Memory B cell (primary cell): ENCODE results near the gene CD99L2.
"Not testable (repeated sequence)": the region's sequence is repeated elsewhere in the genome, so short reads cannot be mapped to it uniquely, and the experiment has no call there.

Experiments
- ATAC-seq: fragments of 150-1000 bp; cut with Tn5 transposase; 2 replicates; pipeline ENCODE4 v1.10.0; 2021; ENCODE audit warnings: low read depth, mild to moderate bottlenecking, moderate library complexity
- DNase-seq, 2 donors: peaks; one replicate each; pipeline ENCODE4 v3.0.0; 2022; ENCODE audit warnings: low spot score in 2 of 2
- H3K27ac Mint-ChIP-seq: one replicate; pipeline ENCODE4 v1.8.0; 2022; ENCODE audit warnings: mild to moderate bottlenecking, moderate library complexity, mixed read lengths
- H3K27me3 Mint-ChIP-seq: one replicate; pipeline ENCODE4 v1.8.0; 2022; ENCODE audit warnings: mixed read lengths
- H3K36me3 Mint-ChIP-seq: one replicate; pipeline ENCODE4 v1.8.0; 2022; ENCODE audit warnings: mild to moderate bottlenecking, mixed read lengths
- H3K4me1 Mint-ChIP-seq: one replicate; pipeline ENCODE4 v1.8.0; 2022; ENCODE audit warnings: mixed read lengths
- H3K4me3 Mint-ChIP-seq: one replicate; pipeline ENCODE4 v1.8.0; 2022; ENCODE audit warnings: mild to moderate bottlenecking, moderate library complexity, mixed read lengths
- H3K9me3 Mint-ChIP-seq: one replicate; pipeline ENCODE4 v1.8.0; 2022; ENCODE audit warnings: mixed read lengths

Gene CD99L2

GRCh38 chrX:150907474-150907873, 9.0 kb upstream of the CD99L2 start:
- Mint-ChIP-seq H3K36me3 (no peaks in the 10 kb centered on the region), H3K4me3 (no peak overlapping the region), H3K4me1 (no peaks in the 10 kb centered on the region), H3K27ac (no peak overlapping the region), H3K27me3 (peaks cover 16% of the 10 kb centered on the region), H3K9me3 (no peaks in the 10 kb centered on the region)
- DNase-seq (no peak), ATAC-seq (no peak)

DNA sequence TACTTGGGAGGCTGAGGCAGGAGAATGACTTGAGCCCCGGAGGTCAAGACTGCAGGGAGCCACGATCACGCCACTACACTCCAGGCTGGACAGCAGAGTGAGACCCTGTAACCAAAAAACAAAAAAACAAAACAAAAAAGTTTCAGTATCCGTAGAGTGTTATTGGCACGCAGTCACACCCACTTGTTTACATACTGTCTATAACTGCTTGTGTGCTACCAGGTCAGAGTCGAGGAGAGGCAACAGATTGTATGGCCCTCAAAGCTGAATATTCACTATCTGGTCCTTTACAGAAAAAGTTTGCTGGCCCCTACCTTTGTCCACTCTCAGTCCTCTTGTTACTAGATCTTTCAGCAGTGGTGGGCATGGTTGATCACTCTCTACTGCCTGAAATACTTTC, 8.2 kb upstream of the CD99L2 start:
- H3K27me3 Mint-ChIP-seq, result peaks cover 14% of the 10 kb centered on the region

GRCh38 chrX:150905293-150905692, 6.8 kb upstream of the CD99L2 start:
- H3K27ac Mint-ChIP-seq, result no peak overlapping the region
- H3K4me3 Mint-ChIP-seq, result no peak overlapping the region
- H3K27me3 Mint-ChIP-seq, result peaks cover 16% of the 10 kb centered on the region
- DNase-seq (no peak), ATAC-seq (no peak)
- H3K36me3 Mint-ChIP-seq, result no peaks in the 10 kb centered on the region
- H3K4me1 Mint-ChIP-seq, result no peaks in the 10 kb centered on the region
- H3K9me3 Mint-ChIP-seq, result no peaks in the 10 kb centered on the region

More for the DNA sequence above, 8.2 kb upstream of the CD99L2 start:
- H3K4me3 Mint-ChIP-seq, result no peak overlapping the region
- H3K4me1 Mint-ChIP-seq, result no peaks in the 10 kb centered on the region
- H3K36me3 Mint-ChIP-seq, result no peaks in the 10 kb centered on the region
- no peak overlapping the region for H3K27ac Mint-ChIP-seq
- DNase-seq (no peak), ATAC-seq (no peak)
- H3K9me3 Mint-ChIP-seq, result no peaks in the 10 kb centered on the region

DNA sequence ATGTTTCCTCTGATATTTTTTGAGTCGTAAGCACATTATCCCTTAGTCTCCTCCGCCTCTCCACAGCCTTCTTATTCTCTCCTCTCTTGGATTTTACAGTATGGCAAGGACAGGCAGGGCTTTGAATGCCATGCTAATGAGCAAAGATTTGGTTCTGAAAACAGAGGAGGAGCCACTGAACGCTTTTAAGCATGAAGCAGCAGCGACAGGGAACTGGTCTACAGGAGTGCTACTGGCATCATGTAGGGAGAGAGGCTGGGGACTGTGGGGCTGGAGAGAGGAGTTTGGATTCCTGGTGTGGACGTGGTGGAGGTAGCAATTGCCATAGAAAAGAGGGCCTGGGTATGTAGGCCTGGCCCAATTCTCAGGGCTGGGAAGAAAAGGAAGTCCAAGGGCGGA, 4.6 kb upstream of the CD99L2 start:
- H3K4me3 Mint-ChIP-seq, result no peak overlapping the region
- no peaks in the 10 kb centered on the region for H3K9me3 Mint-ChIP-seq

DNA sequence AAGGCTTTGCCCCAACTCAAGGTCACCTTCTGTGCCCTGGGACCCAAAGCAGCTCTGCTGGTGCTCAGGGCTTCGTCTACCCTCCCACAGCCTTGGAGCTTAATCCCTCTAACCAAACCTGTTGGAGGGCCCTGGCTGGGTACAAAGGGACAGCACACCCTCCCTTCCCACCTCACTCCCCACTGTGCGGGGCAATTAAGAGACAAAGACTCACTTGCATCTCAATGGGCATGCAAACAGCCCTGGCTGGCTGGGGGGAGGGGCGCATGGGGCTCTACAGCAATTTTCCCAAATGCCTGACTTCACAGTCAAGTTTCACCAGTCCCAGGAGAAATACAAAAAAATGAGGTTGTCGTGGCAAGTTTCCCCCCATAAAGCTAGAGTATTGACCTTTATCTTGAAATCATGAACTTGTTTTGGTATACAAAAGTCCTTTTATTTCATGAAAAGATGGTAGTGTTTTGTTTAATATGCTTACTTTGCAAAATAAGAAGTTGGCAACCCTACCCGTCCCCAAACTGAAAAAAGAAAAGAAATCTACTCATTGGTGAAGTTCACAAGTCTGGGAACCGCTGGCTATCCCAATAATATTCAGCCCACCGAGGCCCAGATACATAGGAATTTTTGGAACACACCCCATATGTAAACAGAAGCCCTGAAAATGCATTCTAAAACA, 4.1 kb upstream of the CD99L2 start:
- Mint-ChIP-seq H3K4me1 (no peaks in the 10 kb centered on the region), H3K27me3 (peaks cover 16% of the 10 kb centered on the region), H3K9me3 (no peaks in the 10 kb centered on the region), H3K27ac (no peak overlapping the region), H3K36me3 (no peaks in the 10 kb centered on the region), H3K4me3 (no peak overlapping the region)
- ATAC-seq (no peak), DNase-seq (no peak)

More for the DNA sequence above, 4.6 kb upstream of the CD99L2 start:
- H3K27me3 Mint-ChIP-seq, result peaks cover 16% of the 10 kb centered on the region
- DNase-seq, result no peak
- no peaks in the 10 kb centered on the region for H3K4me1 Mint-ChIP-seq
- ATAC-seq, result no peak
- H3K36me3 Mint-ChIP-seq, result no peaks in the 10 kb centered on the region
- H3K27ac Mint-ChIP-seq, result no peak overlapping the region

- H3K27me3 Mint-ChIP-seq, result peaks cover 10% of the 10 kb centered on the region
- peak overlapping the region; percentile 17 for H3K27ac Mint-ChIP-seq
- DNase-seq (peak; percentile 29 to 30), ATAC-seq (peak; percentile 50)
- H3K36me3 Mint-ChIP-seq, result no peaks in the 10 kb centered on the region
- peak overlapping the region; percentile 90 for H3K4me3 Mint-ChIP-seq
- H3K4me1 Mint-ChIP-seq, result peaks cover 5% of the 10 kb centered on the region
- H3K9me3 Mint-ChIP-seq, result no peaks in the 10 kb centered on the region
Measured at GRCh38 chrX:150899191-150899757, 806 bp upstream of the CD99L2 start.

- Mint-ChIP-seq H3K4me3 (peak overlapping the region; percentile 72), H3K9me3 (no peaks in the 10 kb centered on the region), H3K27me3 (peaks cover 2% of the 10 kb centered on the region), H3K36me3 (no peaks in the 10 kb centered on the region), H3K4me1 (peaks cover 5% of the 10 kb centered on the region), H3K27ac (no peak overlapping the region)
- DNase-seq, result no peak
- no peak for ATAC-seq
Measured at GRCh38 chrX:150897421-150898320, 797 bp downstream of the CD99L2 start.

DNA sequence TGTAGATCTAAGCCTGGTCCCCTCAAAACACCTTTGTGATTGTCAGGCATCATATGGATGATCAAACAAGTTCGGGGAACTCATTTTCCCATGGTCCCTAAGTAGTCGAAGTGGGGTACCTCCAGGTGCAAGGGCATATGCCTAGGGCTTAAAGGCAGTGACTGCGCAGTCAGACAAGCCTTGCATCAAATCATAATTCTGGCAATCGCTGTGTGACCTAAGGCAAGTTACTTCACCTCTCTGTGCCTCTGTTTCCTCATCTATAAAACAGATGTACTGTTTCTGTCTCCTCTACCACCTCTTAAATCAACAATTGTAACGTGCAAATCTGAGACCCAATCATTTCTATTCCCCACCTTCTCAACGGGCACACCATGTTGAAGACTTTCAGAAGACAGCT, 1.8 kb downstream of the CD99L2 start:
- Mint-ChIP-seq H3K4me1 (peaks cover 5% of the 10 kb centered on the region), H3K9me3 (no peaks in the 10 kb centered on the region), H3K36me3 (no peaks in the 10 kb centered on the region), H3K27me3 (peaks cover 2% of the 10 kb centered on the region), H3K4me3 (no peak overlapping the region), H3K27ac (no peak overlapping the region)
- ATAC-seq (no peak), DNase-seq (no peak)

GRCh38 chrX:150893936-150894335, 4.5 kb downstream of the CD99L2 start:
- H3K4me3 Mint-ChIP-seq, result no peak overlapping the region
- no peak overlapping the region for H3K27ac Mint-ChIP-seq
- H3K27me3 Mint-ChIP-seq, result no peaks in the 10 kb centered on the region
- DNase-seq, result no peak
- peaks cover 5% of the 10 kb centered on the region for H3K4me1 Mint-ChIP-seq
- ATAC-seq, result no peak
- H3K36me3 Mint-ChIP-seq, result no peaks in the 10 kb centered on the region
- H3K9me3 Mint-ChIP-seq, result no peaks in the 10 kb centered on the region

DNA sequence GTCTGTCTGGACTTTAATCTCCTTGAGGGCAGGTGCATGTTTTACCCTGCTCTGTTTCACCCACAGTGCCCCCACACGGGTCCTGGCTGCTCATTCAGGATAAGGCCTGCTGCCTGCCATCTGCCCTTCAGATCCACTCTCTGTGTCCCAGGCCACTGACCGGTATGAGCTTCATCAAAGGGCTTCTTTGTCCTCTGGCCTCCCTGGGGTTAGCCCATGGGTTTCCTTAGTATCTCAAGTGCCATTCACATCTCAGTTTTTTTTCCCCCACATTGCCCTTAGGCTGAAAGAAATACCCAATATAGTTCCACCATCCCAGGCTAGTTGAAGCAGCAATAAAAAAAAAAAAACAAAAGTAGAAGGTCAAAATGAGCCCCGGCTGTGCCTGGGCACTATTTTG, 9.3 kb downstream of the CD99L2 start:
- Mint-ChIP-seq H3K27ac (no peak overlapping the region), H3K9me3 (no peaks in the 10 kb centered on the region), H3K27me3 (no peaks in the 10 kb centered on the region), H3K4me3 (no peak overlapping the region), H3K36me3 (no peaks in the 10 kb centered on the region), H3K4me1 (peaks cover 4% of the 10 kb centered on the region)
- ATAC-seq, result no peak
- no peak for DNase-seq

DNA sequence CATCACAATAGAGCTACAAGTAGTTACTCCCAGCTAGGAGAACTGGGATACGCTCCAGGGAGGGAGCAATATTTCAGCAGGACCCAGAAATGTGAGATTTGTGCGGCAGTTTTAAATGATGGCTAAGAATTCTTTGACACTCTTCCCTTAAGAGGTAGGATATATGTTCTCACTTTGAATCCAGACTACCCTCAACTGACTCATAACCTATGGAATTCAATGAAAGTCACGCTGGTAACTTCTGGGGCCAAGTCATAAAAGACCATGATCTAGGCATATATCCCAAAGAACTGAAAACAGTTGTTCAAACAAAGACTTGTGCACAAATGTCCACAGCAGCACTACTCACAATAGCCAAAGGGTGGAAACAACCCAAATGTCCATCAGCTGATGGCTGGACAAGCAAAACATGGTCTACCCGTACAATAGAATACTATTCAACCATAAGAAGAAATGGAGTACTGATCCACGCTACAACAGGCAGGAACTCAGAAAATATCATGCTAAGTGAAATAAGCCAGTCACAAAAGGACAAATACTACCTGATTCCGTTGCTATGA, 10.5 kb downstream of the CD99L2 start:
- H3K36me3 Mint-ChIP-seq, result no peaks in the 10 kb centered on the region
- no peak overlapping the region for H3K4me3 Mint-ChIP-seq
- H3K27ac Mint-ChIP-seq, result no peak overlapping the region
- no peaks in the 10 kb centered on the region for H3K9me3 Mint-ChIP-seq
- peaks cover 4% of the 10 kb centered on the region for H3K4me1 Mint-ChIP-seq
- DNase-seq (no peak), ATAC-seq (no peak)
- no peaks in the 10 kb centered on the region for H3K27me3 Mint-ChIP-seq

DNA sequence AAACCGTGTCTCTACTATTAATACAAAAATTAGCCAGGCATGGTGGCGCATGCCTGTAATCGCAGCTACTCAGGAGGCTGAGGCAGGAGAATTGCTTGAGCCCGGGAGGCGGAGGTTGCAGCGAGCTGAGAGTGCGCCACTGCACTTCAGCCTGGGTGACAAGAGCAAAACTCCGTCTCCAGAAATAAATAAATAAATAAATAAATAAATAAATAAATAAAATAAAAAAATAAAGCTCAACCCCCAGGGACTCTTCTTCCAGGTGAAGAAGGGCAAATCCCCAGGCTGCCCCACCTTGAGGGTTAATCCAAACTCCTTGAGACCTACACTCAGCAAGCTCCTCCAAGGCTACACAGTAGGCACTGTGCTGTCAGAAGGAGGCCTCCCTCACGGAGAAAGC, 11.2 kb downstream of the CD99L2 start:
- not testable (repeated sequence) for H3K9me3 Mint-ChIP-seq, H3K4me1 Mint-ChIP-seq, H3K27me3 Mint-ChIP-seq, H3K36me3 Mint-ChIP-seq, H3K27ac Mint-ChIP-seq, H3K4me3 Mint-ChIP-seq, ATAC-seq, DNase-seq

GRCh38 chrX:150886381-150886780, 12.1 kb downstream of the CD99L2 start:
- H3K36me3 Mint-ChIP-seq, result no peaks in the 10 kb centered on the region
- no peak overlapping the region for H3K27ac Mint-ChIP-seq
- peaks cover 4% of the 10 kb centered on the region for H3K4me1 Mint-ChIP-seq
- no peak overlapping the region for H3K4me3 Mint-ChIP-seq
- no peak for ATAC-seq
- H3K27me3 Mint-ChIP-seq, result no peaks in the 10 kb centered on the region
- no peak for DNase-seq
- H3K9me3 Mint-ChIP-seq, result no peaks in the 10 kb centered on the region

DNA sequence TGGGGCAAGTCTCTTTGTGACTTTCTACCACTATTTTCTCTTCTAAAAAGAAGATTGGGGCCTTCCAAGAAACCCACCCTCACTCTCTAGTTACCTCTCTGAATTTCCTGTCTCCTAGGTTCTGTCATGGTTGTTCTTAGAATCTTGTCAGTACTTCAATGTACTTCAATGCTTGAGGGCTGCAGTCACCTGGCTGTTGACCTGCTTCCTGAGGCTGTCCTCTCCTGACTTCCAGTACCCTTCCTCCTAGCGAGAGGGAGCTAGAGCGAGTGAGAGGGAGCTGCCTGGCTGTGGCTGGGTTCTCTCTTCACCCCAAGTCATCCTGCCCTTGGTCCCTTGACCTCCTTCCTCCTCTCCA, 17.7 kb downstream of the CD99L2 start:
- Mint-ChIP-seq H3K27ac (no peak overlapping the region), H3K27me3 (no peaks in the 10 kb centered on the region), H3K9me3 (peaks cover 2% of the 10 kb centered on the region), H3K36me3 (peaks cover 7% of the 10 kb centered on the region), H3K4me1 (peaks cover 9% of the 10 kb centered on the region), H3K4me3 (no peak overlapping the region)
- DNase-seq, result no peak
- ATAC-seq, result no peak
